GM15510 (cell line): Measurements from ENCODE around the gene GPR107.

ENCODE experiments used
- POLR2A ChIP-seq: IDR thresholded peaks from 3 replicates; pipeline ENCODE4 v1.6.1; 2011; ENCODE audit warnings: borderline replicate concordance; ENCODE audit not compliant: insufficient read length; ENCODE audit errors: extremely low read depth

Gene GPR107

DNA sequence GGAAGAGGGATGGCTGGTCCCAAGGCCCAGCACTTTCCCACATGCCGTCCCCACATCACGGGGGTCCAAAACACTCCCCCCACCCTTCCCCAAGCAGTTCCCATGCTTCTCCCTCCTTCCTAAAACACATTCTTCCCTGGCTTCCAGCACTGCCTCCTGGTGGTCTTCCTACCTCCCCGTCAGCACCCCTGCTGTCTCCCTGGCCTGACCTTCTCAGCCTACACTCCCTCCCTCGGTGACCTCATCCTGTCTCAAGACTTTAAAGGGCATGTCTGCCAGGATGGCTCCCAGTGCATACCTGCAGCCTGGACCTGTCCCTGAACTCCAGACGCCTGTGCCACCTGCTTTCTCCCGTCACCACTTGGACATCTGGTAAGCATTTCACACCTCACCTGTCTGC, 114.2 kb downstream of the GPR107 start:
- TF ChIP-seq POLR2A: no peak

DNA sequence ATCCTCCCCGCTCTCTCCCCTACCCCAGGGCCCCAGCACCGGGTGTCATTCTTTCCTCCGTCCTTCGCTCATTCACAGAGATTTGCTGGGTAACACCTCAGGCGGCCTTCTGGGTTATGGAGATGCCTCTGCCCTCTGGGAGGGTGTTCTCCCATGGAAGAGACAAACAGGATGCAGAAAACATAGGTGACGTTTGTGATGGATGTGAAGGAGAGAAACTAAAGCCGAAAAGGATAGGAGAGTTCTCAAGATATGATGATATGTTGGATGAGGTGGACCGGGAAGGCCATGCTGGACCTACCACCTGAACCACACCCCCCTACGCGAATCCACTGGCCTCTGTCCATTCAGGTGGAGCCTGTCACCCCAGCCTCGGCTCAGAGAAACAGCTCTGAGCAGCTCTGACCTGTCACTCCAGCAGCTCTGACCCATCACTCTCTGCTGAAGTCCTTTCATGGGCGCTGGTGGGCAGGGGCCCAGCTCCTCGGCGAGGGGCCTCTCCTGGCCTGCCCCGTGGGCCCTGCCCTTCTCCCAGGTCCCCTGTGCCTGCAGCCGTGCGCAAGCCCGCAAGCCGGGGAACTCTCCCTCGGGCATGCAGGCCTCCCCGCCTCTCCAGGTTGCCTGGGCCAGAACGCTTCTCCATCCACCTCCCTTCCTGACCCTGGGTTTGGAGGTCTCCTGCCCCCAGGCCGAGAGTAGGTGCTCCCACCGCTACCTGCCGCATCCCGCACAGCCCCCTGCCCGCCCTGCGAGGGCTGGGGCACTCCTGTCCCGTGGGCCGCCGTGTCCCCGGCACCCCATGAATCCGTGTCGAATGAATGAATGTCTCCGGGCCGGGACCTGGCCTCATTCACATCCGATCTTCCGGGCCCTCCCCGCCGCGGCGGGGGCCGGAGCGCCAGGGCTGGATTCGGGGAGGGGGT, 117.8 kb downstream of the GPR107 start:
- TF ChIP-seq POLR2A: no peak

DNA sequence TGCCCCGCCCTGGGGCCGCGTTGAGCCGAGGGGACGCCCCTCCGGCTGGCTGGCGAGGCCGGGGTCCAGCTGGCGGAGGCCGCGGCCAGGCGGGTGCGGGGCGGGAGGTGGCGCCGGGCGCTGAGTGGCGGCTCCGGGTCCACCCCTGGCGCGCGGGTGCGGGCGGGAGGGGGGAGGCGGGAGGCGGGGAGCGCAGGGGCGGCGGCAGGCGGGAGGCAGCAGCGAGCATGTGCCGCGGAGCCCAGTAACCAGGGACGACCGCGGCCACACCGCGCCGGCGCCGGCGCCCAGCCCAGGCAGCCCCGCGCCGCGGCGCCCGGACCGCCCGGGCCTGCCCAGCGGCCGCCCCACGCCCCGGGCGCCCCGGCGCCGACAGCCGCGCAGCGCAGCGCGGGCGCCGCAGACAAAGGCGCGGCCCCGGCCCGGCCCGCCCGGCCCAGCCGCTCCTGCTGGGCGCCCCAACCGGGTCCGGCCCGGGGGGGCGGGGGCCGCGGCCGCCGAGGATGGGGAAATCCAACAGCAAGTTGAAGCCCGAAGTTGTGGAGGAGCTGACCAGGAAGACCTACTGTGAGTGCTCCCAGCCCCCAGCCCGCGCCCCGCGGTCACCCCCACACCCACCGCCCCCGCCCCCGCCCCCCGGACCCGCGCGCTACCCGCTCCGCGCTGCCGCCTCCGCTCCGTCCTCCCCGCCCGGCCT, 118.6 kb downstream of the GPR107 start, which contains the start of gene NCS1:
Gene NCS1 (plus strand): TSS at position 244 of the 697 bp plus-strand sequence. CDS start 260 bp downstream, at position 504.
- no peak for TF ChIP-seq POLR2A

DNA sequence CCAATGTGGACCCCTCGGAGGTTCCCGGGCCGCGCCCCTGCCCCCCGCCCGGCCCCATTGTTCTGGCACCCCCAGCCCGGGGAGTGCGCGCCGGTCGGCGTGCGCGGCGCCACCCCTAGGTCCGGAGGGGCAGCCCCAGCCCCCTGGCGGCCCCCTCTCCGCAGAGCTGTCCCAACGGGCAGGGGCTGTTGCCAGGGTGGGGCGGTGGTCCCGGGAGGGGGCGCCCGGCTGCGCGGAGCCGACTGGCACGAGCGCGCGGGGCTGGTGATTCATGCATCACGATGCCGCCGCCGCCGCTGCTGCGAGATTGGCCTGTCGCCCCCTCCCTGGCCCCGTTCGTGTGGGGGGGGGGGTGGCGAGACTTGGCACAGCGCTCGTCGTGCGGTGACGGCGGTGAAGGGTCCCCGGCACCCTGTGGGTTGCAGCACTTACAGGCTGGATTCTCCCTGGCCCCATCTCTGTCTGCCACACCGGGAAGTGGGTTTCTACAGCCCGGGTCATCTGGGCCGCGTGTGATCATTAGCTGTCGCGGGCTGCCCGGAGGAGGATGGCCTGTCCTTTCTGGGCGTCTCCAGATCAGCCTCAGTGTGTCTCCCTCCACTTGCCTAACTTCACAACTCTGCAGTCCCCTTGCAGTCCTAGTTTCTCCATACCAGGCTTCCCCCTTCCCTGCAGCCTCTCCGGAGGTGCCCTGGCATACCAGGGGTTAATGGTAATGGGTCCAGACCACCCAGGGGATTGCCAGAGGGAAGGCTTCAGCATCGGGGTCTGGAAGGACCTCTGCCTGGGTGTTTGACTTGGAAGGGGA, 119.4 kb downstream of the GPR107 start:
- TF ChIP-seq POLR2A: no peak

- TF ChIP-seq POLR2A: no peak
Measured at GRCh38 chr9:130173666-130173983, 119.9 kb downstream of the GPR107 start.

- TF ChIP-seq POLR2A: no peak
Measured at GRCh38 chr9:130174025-130174424, 120.3 kb downstream of the GPR107 start.

- no peak for TF ChIP-seq POLR2A
Measured at GRCh38 chr9:130174920-130175321, 121.2 kb downstream of the GPR107 start.

- no peak for TF ChIP-seq POLR2A
Measured at GRCh38 chr9:130175355-130175754, 121.6 kb downstream of the GPR107 start.

DNA sequence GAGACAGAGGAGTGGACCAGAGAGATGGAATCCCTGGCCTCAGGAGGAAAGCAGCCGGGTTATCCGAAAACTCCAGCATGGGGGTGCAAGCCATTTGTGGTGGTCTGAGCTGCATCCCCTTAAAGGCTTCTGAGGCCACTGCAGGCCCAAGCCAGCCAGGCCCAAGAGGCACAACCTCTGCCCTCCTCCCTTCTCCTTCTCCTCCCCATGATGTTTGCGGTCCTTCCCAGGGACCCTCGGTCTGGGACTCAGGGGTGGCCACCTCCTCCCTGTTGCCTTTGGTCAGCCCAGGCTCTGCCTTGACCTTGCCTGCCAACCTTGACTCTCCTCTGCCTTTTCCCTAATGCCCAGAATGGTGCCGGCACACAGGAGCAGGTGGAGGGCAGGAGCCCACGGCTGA, 123.1 kb downstream of the GPR107 start:
- TF ChIP-seq POLR2A: no peak

DNA sequence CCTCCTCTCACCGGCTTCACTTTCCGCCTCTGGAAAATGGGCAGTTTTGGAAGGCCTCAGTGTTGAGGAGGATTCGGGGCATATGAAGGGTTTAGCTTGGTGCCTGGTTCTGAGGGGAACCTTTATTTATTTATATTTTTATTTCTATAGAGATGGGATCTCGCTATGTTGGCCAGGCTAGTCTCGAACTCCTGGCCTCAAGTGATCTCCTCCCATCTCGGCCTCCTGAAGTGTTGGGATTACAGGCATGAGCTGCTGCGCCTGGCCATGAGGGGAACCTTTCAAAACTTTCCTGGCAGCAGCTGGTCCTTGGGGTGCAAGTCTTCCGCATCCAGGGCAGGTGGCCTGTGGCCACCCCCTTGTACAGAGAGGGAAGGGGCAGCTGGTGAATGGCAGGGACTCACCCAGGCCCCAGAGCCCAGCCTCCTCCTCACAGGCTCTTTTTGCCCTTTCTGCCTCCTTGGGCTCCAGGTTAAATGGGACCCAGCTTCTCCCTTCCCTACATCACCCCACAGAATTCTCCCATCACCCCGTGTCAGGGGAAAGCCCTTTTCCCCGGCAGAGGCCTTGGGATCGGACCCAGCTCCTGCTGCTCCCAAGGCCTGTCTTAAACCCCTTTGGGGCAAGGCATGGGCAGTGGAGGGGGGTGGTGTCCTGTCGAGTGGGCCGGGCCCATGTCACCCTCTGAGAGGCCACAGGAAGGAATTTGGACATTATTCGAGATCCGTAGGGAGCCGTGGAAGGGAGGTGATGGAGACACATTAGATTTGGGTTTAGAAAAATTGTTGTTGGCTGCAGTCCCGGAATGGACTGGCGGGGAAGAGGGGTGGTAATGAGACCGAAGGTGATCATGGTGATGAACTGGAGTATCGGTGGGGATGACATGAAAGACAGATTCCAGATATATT, 124.4 kb downstream of the GPR107 start:
- no peak for TF ChIP-seq POLR2A

- no peak for TF ChIP-seq POLR2A
Measured at GRCh38 chr9:130179331-130179907, 125.7 kb downstream of the GPR107 start.

DNA sequence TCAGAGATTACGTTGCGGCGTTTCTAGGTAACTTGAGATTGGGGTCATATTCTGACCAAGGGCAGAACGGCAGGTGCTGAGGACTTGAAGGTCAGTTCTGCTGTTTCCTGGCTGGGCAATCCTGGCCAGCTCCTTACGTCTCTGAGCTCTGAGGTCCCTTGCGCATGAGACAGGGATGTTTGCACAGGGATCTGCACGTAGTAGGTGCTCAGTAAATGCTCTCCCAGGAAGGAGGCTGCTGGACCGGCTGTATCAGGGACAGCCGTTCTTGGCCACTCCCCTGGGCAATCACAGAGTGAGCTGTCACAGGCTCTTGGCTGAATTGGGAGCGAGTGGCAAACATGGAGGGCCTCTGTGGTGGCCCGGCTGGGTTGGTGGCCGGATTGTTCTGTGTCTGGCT, 126.8 kb downstream of the GPR107 start:
- no peak for TF ChIP-seq POLR2A

DNA sequence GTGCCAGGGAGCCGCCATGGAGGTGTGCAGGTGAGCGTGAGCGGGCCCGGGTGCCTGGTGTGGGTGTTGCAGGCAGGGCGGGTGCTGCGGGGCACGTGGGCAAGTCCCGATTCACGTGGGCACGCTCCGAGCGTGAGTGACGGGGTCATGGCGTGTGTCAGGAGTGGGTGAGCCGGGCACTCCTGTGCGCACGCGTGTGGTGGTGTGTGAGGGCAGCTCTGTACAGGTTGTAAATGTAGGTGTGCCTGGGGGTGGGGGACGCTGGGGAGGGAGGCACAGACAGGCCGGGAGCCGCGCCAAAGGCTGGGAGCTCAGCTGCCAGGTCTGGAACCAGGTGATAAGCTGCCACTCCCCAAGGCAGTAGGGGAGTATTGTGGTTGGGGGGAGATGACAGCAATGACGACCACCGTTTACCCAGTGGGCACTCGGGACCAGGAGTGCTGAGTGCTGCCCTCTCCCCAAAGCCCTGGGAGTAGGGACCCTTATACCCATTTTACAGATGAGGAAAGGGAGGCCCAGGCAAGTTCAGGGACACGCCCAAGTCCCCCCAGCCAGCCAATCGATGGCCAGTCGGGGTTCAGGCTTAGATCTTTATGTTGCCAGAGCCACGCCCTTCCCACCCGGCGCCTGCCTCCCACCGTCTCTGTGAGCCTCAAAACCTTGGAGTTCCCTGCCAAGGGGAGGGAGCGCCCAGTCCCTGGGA, 128.1 kb downstream of the GPR107 start:
- TF ChIP-seq POLR2A: no peak
